Measurements from ENCODE around the gene STIM2. TPM values are rescaled to one million over a fixed set of nuclear protein-coding genes. Genes with fewer than 3 reads are reported as not detected.

Gene STIM2
- total and polyA plus RNA-seq, 10 donors: 26.8 to 66.6 (median 49.1) TPM

- TF ChIP-seq CTCF (IDR thresholded peaks at IDR 0.05 in 8 of 11, conservative IDR thresholded peaks at IDR 0.05 in 3 of 11) (no peak), POLR2A (IDR thresholded peaks at IDR 0.05) (no peak), POLR2AphosphoS5 (IDR thresholded peaks at IDR 0.05) (no peak)
- H3K27ac ChIP-seq: peak overlapping the region in 6 of 8 donors; percentile 26 to 72 (median 41)
- H3K4me1 ChIP-seq: peaks cover 13 to 100% (median 49%) of the 10 kb centered on the region in 6 donors
- no peaks in the 10 kb centered on the region for H3K36me3 ChIP-seq
- no peaks in the 10 kb centered on the region for H3K27me3 ChIP-seq (replicated peaks in 1 of 7)
- DNase-seq: no peak
- 69 to 83% (median 70%) methylated on average over 5 of the region's 5 CpGs for WGBS, 5 donors
- intact Hi-C loops (cut with DNase I; ENCODE audit: low total_unique reads): no loop called here
- no peak overlapping the region for H3K4me3 ChIP-seq
- peaks cover 0 to 21% (median 0%) of the 10 kb centered on the region in 8 donors for H3K9me3 ChIP-seq
Measured at GRCh38 chr4:26878794-26879391, 18.3 kb downstream of the STIM2 start.

- H3K27me3 ChIP-seq (replicated peaks in 1 of 7): no peaks in the 10 kb centered on the region
- TF ChIP-seq POLR2A (IDR thresholded peaks at IDR 0.05): no peak
- TF ChIP-seq POLR2AphosphoS5 (IDR thresholded peaks at IDR 0.05): no peak
- no peak for TF ChIP-seq CTCF (IDR thresholded peaks at IDR 0.05 in 8 of 11, conservative IDR thresholded peaks at IDR 0.05 in 3 of 11)
- no peak overlapping the region for H3K4me3 ChIP-seq
- H3K36me3 ChIP-seq: no peaks in the 10 kb centered on the region
- H3K9me3 ChIP-seq: peaks cover 0 to 21% (median 0%) of the 10 kb centered on the region in 8 donors
- peak overlapping the region in 5 of 8 donors; percentile 6 to 72 (median 24) for H3K27ac ChIP-seq
- DNase-seq: no peak
- peaks cover 14 to 100% (median 51%) of the 10 kb centered on the region in 6 donors for H3K4me1 ChIP-seq
- WGBS, 5 donors: 85 to 98% (median 93%) methylated on average over 2 of the region's 2 CpGs
- intact Hi-C loops (cut with DNase I; ENCODE audit: low total_unique reads): no loop called here
Measured at GRCh38 chr4:26879805-26880204, 19.2 kb downstream of the STIM2 start.

GRCh38 chr4:26884026-26884425 lies 23.4 kb downstream of the STIM2 start:
- DNase-seq: no peak
- H3K4me1 ChIP-seq: peaks cover 37 to 99% (median 63%) of the 10 kb centered on the region in 6 donors
- H3K9me3 ChIP-seq: peaks cover 0 to 5% (median 0%) of the 10 kb centered on the region in 8 donors
- WGBS, 5 donors: 12 to 29% (median 22%) methylated on average over 2 of the region's 2 CpGs
- H3K27ac ChIP-seq: peak overlapping the region; percentile 65 to 91 (median 80)
- H3K4me3 ChIP-seq: peak overlapping the region in 2 of 8 donors; percentile 1 to 39
- no peaks in the 10 kb centered on the region for H3K36me3 ChIP-seq
- intact Hi-C loops (cut with DNase I; ENCODE audit: low total_unique reads): no loop called here
- H3K27me3 ChIP-seq (replicated peaks in 1 of 7): no peaks in the 10 kb centered on the region
- TF ChIP-seq POLR2AphosphoS5 (IDR thresholded peaks at IDR 0.05) (no peak), POLR2A (IDR thresholded peaks at IDR 0.05) (no peak), CTCF (IDR thresholded peaks at IDR 0.05 in 8 of 11, conservative IDR thresholded peaks at IDR 0.05 in 3 of 11) (no peak)

- WGBS, 5 donors: 34 to 52% (median 38%) methylated on average over 5 of the region's 5 CpGs
- peak overlapping the region; percentile 65 to 91 (median 80) for H3K27ac ChIP-seq
- intact Hi-C loops (cut with DNase I; ENCODE audit: low total_unique reads): no loop called here
- H3K36me3 ChIP-seq: no peaks in the 10 kb centered on the region
- H3K4me3 ChIP-seq: peak overlapping the region in 2 of 8 donors; percentile 1 to 39
- peaks cover 0 to 5% (median 0%) of the 10 kb centered on the region in 8 donors for H3K9me3 ChIP-seq
- H3K27me3 ChIP-seq (replicated peaks in 1 of 7): no peaks in the 10 kb centered on the region
- peaks cover 37 to 94% (median 63%) of the 10 kb centered on the region in 6 donors for H3K4me1 ChIP-seq
- TF ChIP-seq CTCF (IDR thresholded peaks at IDR 0.05 in 8 of 11, conservative IDR thresholded peaks at IDR 0.05 in 3 of 11) (no peak), POLR2AphosphoS5 (IDR thresholded peaks at IDR 0.05) (peak in 1 of 3 donors; percentile 51), POLR2A (IDR thresholded peaks at IDR 0.05) (peak in 1 of 3 donors; percentile 42)
- no peak for DNase-seq
Measured at GRCh38 chr4:26884486-26884988, 23.9 kb downstream of the STIM2 start.

Data from spleen (tissue), 11 donors.